K562 (cell line): ENCODE measurements around the gene ADIPOQ. TPM values are rescaled to one million over a fixed set of nuclear protein-coding genes. Genes with fewer than 3 reads are reported as not detected.

Experiments
- KLF6 ChIP-seq: fragments of 250-450 bp; sonication (Bioruptor Pico); IDR thresholded peaks from 2 replicates; pipeline ENCODE4 v1.4.0; 2020; ENCODE audit warnings: mild to moderate bottlenecking, moderate library complexity, borderline replicate concordance
- NCOR1 ChIP-seq: fragments of 450-650 bp; IDR thresholded peaks from 2 replicates; pipeline ENCODE4 v1.6.1; 2016; ENCODE audit warnings: mild to moderate bottlenecking, moderate library complexity
- PHTF2 ChIP-seq: fragments of 250-450 bp; sonication (Bioruptor Pico); IDR thresholded peaks from 2 replicates; pipeline ENCODE4 v1.5.0; 2021; ENCODE audit warnings: mild to moderate bottlenecking
- TEAD1 ChIP-seq, 2 experiments: fragments of 450-650 bp in 1 of 2; sonication (generic) in 1 of 2; formaldehyde crosslinking; IDR thresholded peaks; 2 replicates each; pipeline versions ENCODE4 v1.4.0 to v1.8.0; 2020 to 2022; ENCODE audit warnings: mild to moderate bottlenecking in 2 of 2, missing genetic modification reagents in 1 of 2
- ZNF239 ChIP-seq: fragments of 250-450 bp; sonication (Bioruptor Pico); IDR thresholded peaks from 2 replicates; pipeline ENCODE4 v1.4.0; 2020; ENCODE audit warnings: mild to moderate bottlenecking
- ZNF584 ChIP-seq: fragments of 200-800 bp; sonication (Bioruptor generic); IDR thresholded peaks from 2 replicates; pipeline ENCODE4 v1.6.1; 2016; ENCODE audit warnings: low read depth, mild to moderate bottlenecking, missing genetic modification characterization, missing compliant biosample characterization
- ZNF668 ChIP-seq: fragments of 250-450 bp; sonication (Bioruptor Pico); IDR thresholded peaks from 2 replicates; pipeline ENCODE4 v1.8.0; 2022; ENCODE audit warnings: mild to moderate bottlenecking, inconsistent platforms
- polyA plus RNA-seq, 8 experiments: library from polyadenylated mRNA; depleted of rRNA in 4 of 8; stranded (reverse) in 5 of 8; unstranded in 3 of 8; fragments of >200 nt; fragmentation: Nextera tagmentation in 2 of 8; fragmentation: Illumina TruSeq in 1 of 8; extraction: Ambion mirVana in 2 of 8; extraction: Trizol in 1 of 8; gene quantifications; 2 replicates each; pipeline versions ENCODE4 v1.2.1 to v1.2.3, GENCODE V29; 2011 to 2014; ENCODE audit warnings: inconsistent platforms in 1 of 8, missing spikeins in 1 of 8
- total RNA-seq, 7 experiments: library from RNA; depleted of rRNA in 6 of 7; stranded (reverse); fragments of >200 nt in 6 of 7; fragmentation: Illumina TruSeq in 2 of 7; extraction: Trizol in 2 of 7; gene quantifications; 2 replicates each; pipeline versions ENCODE4 v1.2.1 to v1.2.3, GENCODE V29; 2011 to 2021; ENCODE audit warnings: low replicate concordance in 1 of 7
- TF ChIP-seq, protein P1 (sequence below), 2 experiments: fragments of 450-650 bp; conservative IDR thresholded peaks; 2 replicates each; pipeline ENCODE4 v1.6.1; 2017; ENCODE audit warnings: mild to moderate bottlenecking in 2 of 2, moderate library complexity in 2 of 2
- TF ChIP-seq, protein P2 (sequence below): sonication (generic); IDR thresholded peaks from 2 replicates; pipeline ENCODE4 v1.6.1; 2016
- TF ChIP-seq, protein P3 (sequence below): fragments of 450-650 bp; IDR thresholded peaks from 2 replicates; pipeline ENCODE4 v1.6.1; 2016; ENCODE audit warnings: missing biosample characterization, missing genetic modification characterization
- TF ChIP-seq, protein P4 (sequence below): fragments of 450-650 bp; IDR thresholded peaks from 2 replicates; pipeline ENCODE4 v1.6.1; 2016; ENCODE audit warnings: mild to moderate bottlenecking, moderate library complexity

Gene ADIPOQ
- total and polyA plus RNA-seq, 9 of the 15 experiments (the other 6 are each of a cell fraction or from before 2014, with no cell fraction given): 0.01 to 0.04 (median 0.03) TPM; not detected in 4

DNA sequence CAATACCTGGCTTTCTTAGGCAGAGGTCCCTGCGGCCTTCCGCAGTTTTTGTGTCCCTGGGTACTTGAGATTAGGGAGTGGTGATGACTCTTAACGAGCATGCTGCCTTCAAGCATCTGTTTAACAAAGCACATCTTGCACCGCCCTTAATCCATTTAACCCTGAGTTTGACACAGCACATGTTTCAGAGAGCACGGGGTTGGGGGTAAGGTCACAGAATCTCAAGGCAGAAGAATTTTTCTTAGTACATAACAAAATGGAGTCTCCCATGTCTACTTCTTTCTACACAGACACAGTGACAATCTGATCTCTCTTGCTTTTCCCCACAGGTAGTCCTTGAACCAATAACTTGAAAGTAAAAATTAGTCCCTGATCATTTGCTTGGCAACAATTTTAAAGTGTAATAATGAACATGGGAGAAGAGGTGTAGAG is 45.0 kb downstream of the ADIPOQ start (continued):
- TF ChIP-seq, protein P1, sequence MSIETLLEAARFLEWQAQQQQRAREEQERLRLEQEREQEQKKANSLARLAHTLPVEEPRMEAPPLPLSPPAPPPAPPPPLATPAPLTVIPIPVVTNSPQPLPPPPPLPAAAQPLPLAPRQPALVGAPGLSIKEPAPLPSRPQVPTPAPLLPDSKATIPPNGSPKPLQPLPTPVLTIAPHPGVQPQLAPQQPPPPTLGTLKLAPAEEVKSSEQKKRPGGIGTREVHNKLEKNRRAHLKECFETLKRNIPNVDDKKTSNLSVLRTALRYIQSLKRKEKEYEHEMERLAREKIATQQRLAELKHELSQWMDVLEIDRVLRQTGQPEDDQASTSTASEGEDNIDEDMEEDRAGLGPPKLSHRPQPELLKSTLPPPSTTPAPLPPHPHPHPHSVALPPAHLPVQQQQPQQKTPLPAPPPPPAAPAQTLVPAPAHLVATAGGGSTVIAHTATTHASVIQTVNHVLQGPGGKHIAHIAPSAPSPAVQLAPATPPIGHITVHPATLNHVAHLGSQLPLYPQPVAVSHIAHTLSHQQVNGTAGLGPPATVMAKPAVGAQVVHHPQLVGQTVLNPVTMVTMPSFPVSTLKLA (conservative IDR thresholded peaks at IDR 0.05): peak in 1 of 2 experiments; percentile 70; a peak in 2 of 4 replicates
- TF ChIP-seq, protein P2, sequence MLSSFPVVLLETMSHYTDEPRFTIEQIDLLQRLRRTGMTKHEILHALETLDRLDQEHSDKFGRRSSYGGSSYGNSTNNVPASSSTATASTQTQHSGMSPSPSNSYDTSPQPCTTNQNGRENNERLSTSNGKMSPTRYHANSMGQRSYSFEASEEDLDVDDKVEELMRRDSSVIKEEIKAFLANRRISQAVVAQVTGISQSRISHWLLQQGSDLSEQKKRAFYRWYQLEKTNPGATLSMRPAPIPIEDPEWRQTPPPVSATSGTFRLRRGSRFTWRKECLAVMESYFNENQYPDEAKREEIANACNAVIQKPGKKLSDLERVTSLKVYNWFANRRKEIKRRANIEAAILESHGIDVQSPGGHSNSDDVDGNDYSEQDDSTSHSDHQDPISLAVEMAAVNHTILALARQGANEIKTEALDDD: 0 out of 2 replicates have a peak, but pooled peaks have one; percentile 36
- TF ChIP-seq KLF6 (CRISPR knock-in tag): peak; percentile 90
- TF ChIP-seq PHTF2 (CRISPR knock-in tag): 0 out of 2 replicates have a peak, but pooled peaks have one; percentile 39
- 0 out of 4 replicates have a peak, but pooled peaks of 1 of the 2 experiments have one; percentile 54 for TF ChIP-seq TEAD1 (CRISPR knock-in tag; IDR thresholded peaks at IDR 0.05)
- TF ChIP-seq ZNF584: peak; percentile 55; the same call in 1 of the 2 replicates
- TF ChIP-seq ZNF239 (CRISPR knock-in tag): peak; percentile 42; the same call in 1 of the 2 replicates
- TF ChIP-seq, protein P3, sequence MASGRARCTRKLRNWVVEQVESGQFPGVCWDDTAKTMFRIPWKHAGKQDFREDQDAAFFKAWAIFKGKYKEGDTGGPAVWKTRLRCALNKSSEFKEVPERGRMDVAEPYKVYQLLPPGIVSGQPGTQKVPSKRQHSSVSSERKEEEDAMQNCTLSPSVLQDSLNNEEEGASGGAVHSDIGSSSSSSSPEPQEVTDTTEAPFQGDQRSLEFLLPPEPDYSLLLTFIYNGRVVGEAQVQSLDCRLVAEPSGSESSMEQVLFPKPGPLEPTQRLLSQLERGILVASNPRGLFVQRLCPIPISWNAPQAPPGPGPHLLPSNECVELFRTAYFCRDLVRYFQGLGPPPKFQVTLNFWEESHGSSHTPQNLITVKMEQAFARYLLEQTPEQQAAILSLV: peak; percentile 93
- 0 out of 2 replicates have a peak, but pooled peaks have one; percentile 24 for TF ChIP-seq NCOR1
- peak; percentile 95 for TF ChIP-seq ZNF668 (CRISPR knock-in tag)
- TF ChIP-seq, protein P4, sequence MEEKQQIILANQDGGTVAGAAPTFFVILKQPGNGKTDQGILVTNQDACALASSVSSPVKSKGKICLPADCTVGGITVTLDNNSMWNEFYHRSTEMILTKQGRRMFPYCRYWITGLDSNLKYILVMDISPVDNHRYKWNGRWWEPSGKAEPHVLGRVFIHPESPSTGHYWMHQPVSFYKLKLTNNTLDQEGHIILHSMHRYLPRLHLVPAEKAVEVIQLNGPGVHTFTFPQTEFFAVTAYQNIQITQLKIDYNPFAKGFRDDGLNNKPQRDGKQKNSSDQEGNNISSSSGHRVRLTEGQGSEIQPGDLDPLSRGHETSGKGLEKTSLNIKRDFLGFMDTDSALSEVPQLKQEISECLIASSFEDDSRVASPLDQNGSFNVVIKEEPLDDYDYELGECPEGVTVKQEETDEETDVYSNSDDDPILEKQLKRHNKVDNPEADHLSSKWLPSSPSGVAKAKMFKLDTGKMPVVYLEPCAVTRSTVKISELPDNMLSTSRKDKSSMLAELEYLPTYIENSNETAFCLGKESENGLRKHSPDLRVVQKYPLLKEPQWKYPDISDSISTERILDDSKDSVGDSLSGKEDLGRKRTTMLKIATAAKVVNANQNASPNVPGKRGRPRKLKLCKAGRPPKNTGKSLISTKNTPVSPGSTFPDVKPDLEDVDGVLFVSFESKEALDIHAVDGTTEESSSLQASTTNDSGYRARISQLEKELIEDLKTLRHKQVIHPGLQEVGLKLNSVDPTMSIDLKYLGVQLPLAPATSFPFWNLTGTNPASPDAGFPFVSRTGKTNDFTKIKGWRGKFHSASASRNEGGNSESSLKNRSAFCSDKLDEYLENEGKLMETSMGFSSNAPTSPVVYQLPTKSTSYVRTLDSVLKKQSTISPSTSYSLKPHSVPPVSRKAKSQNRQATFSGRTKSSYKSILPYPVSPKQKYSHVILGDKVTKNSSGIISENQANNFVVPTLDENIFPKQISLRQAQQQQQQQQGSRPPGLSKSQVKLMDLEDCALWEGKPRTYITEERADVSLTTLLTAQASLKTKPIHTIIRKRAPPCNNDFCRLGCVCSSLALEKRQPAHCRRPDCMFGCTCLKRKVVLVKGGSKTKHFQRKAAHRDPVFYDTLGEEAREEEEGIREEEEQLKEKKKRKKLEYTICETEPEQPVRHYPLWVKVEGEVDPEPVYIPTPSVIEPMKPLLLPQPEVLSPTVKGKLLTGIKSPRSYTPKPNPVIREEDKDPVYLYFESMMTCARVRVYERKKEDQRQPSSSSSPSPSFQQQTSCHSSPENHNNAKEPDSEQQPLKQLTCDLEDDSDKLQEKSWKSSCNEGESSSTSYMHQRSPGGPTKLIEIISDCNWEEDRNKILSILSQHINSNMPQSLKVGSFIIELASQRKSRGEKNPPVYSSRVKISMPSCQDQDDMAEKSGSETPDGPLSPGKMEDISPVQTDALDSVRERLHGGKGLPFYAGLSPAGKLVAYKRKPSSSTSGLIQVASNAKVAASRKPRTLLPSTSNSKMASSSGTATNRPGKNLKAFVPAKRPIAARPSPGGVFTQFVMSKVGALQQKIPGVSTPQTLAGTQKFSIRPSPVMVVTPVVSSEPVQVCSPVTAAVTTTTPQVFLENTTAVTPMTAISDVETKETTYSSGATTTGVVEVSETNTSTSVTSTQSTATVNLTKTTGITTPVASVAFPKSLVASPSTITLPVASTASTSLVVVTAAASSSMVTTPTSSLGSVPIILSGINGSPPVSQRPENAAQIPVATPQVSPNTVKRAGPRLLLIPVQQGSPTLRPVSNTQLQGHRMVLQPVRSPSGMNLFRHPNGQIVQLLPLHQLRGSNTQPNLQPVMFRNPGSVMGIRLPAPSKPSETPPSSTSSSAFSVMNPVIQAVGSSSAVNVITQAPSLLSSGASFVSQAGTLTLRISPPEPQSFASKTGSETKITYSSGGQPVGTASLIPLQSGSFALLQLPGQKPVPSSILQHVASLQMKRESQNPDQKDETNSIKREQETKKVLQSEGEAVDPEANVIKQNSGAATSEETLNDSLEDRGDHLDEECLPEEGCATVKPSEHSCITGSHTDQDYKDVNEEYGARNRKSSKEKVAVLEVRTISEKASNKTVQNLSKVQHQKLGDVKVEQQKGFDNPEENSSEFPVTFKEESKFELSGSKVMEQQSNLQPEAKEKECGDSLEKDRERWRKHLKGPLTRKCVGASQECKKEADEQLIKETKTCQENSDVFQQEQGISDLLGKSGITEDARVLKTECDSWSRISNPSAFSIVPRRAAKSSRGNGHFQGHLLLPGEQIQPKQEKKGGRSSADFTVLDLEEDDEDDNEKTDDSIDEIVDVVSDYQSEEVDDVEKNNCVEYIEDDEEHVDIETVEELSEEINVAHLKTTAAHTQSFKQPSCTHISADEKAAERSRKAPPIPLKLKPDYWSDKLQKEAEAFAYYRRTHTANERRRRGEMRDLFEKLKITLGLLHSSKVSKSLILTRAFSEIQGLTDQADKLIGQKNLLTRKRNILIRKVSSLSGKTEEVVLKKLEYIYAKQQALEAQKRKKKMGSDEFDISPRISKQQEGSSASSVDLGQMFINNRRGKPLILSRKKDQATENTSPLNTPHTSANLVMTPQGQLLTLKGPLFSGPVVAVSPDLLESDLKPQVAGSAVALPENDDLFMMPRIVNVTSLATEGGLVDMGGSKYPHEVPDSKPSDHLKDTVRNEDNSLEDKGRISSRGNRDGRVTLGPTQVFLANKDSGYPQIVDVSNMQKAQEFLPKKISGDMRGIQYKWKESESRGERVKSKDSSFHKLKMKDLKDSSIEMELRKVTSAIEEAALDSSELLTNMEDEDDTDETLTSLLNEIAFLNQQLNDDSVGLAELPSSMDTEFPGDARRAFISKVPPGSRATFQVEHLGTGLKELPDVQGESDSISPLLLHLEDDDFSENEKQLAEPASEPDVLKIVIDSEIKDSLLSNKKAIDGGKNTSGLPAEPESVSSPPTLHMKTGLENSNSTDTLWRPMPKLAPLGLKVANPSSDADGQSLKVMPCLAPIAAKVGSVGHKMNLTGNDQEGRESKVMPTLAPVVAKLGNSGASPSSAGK: peak; percentile 71
